Esophagus squamous epithelium (tissue), 5 donors: ENCODE data around the gene MBD4. TPM values are rescaled to one million over a fixed set of nuclear protein-coding genes. Genes with fewer than 3 reads are reported as not detected.
"Not testable (repeated sequence)": the region's sequence is repeated elsewhere in the genome, so short reads cannot be mapped to it uniquely, and the experiment has no call there.

Source experiments
- DNase-seq: peaks from one replicate; lab custom pipeline; 2025; lab: John Stamatoyannopoulos, UW
- H3K27ac ChIP-seq, 4 donors: fragments of 200-600 bp; sonication (generic); one replicate each; pipeline ENCODE4 v1.5.1; 2016 to 2019; ENCODE audit warnings: mild to moderate bottlenecking in 1 of 4
- H3K27me3 ChIP-seq, 4 donors: fragments of 200-600 bp; sonication (generic); 1 replicate in 3 of 4; 2 replicates in 1 of 4; pipeline versions ENCODE4 v1.5.1 to v1.6.0; 2017 to 2021; ENCODE audit warnings: antibody characterized with exemption in 1 of 4
- H3K36me3 ChIP-seq, 3 donors: fragments of 200-600 bp; sonication (generic); one replicate each; pipeline ENCODE4 v1.5.1; 2016 to 2019
- H3K4me1 ChIP-seq, 3 donors: fragments of 200-600 bp; sonication (generic); one replicate each; pipeline ENCODE4 v1.5.1; 2017 to 2019
- H3K4me3 ChIP-seq, 4 donors: fragments of 200-600 bp; sonication (generic); 1 replicate in 3 of 4; 2 replicates in 1 of 4; pipeline ENCODE4 v1.5.1; 2016 to 2019; ENCODE audit warnings: mild to moderate bottlenecking in 2 of 4, moderate library complexity in 1 of 4
- H3K9me3 ChIP-seq, 3 donors: fragments of 200-600 bp; sonication (generic); one replicate each; pipeline ENCODE4 v1.5.1; 2016 to 2019
- POLR2A ChIP-seq, 4 donors: fragments of 450-650 bp; IDR thresholded peaks; one replicate each; pipeline ENCODE4 v1.6.1; 2017; ENCODE audit warnings: antibody characterized with exemption in 4 of 4, mild to moderate bottlenecking in 4 of 4, moderate library complexity in 3 of 4
- WGBS, 2 donors: methylation state at CpG; one replicate each; pipeline ENCODE4 v1.1.5; 2018; 5-methylcytosine and 5-hydroxymethylcytosine counted together
- intact Hi-C: fragments of 100-400 bp; cut with DNase I; formaldehyde crosslinking; loops from one replicate; pipeline ENCODE4 v1.15.0; 2022
- total RNA-seq, 4 donors: library from RNA; depleted of rRNA; stranded (reverse); fragments of >200 nt; gene quantifications; one replicate each; pipeline ENCODE4 v1.1.0, GENCODE V29; 2016
- TF ChIP-seq, protein P1 (sequence below), 6 experiments: fragments of 450-650 bp in 4 of 6; fragments of 200-600 bp in 2 of 6; sonication (generic) in 2 of 6; IDR thresholded peaks; one replicate each; pipeline ENCODE4 v1.5.1; 2016 to 2019; ENCODE audit warnings: antibody characterized with exemption in 6 of 6, mild to moderate bottlenecking in 4 of 6, moderate library complexity in 4 of 6
- donor health status: DM: yes; HTN: yes; CAD: no.

Gene MBD4
- 10 to 100 TPM; 10.9 to 21.5 (median 17.6) TPM for total RNA-seq

DNA sequence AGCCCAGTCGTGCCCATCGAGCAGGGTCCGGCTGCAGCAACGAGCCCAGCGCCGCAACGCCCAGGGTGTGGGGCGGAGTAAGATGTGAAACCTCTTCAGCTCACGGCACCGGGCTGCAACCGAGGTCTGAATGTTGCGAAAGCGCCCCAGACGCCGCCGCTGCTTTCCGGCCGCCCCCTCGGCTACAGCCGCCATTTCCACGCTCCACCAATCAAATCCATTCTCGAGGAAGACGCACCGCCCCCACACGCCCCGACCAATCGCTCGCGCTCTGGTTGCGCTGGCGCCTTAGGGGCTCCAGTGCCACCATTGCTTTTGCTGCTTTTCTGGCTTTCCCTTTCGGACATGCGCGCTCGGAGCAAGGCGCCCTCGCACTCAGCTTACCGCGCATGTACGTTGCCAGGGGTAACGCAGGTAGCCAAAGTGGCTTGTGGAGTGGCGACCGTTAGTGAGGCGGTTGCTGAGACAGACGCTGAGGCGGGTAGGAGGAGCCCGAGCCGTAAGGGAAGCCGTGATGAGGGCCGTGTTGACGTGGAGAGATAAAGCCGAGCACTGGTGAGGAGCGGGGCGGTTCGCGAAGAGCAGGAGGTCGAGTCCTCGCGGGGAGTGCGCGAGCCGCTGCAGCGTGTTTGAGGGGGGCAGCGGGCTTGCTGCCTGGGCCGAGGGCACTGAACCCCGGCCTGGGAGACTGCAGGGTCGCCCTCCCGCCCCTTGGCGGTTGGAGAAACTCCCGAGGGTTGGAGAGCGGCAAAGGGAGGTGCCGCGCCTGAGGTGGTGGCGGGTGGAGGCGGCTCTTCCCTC, at the start of gene MBD4, which contains the start of gene IFT122:
Gene MBD4 (minus strand): TSS at position 132 of the 801 bp plus-strand sequence. CDS start 115 bp downstream, at position 17.
Gene IFT122 (plus strand): TSS at position 408 of the 801 bp plus-strand sequence. CDS start 107 bp downstream, at position 515.
- 0% methylated on average over 15 to 33 of the region's 75 CpGs for WGBS, 2 donors
- Histone ChIP-seq H3K4me3 (peak within 1 kb of the TSS; percentile 64 to 93 (median 84)), H3K9me3 (no peaks in the 10 kb centered on the region), H3K4me1 (peaks cover 0 to 80% (median 41%) of the 10 kb centered on the region in 3 donors), H3K27ac (peak within 1 kb of the TSS; percentile 89 to 99 (median 91)), H3K36me3 (peaks cover 0 to 30% (median 0%) of the 10 kb centered on the region in 3 donors), H3K27me3 (no peaks in the 10 kb centered on the region)
- intact Hi-C loops, result no loop called here
- TF ChIP-seq, protein P1, sequence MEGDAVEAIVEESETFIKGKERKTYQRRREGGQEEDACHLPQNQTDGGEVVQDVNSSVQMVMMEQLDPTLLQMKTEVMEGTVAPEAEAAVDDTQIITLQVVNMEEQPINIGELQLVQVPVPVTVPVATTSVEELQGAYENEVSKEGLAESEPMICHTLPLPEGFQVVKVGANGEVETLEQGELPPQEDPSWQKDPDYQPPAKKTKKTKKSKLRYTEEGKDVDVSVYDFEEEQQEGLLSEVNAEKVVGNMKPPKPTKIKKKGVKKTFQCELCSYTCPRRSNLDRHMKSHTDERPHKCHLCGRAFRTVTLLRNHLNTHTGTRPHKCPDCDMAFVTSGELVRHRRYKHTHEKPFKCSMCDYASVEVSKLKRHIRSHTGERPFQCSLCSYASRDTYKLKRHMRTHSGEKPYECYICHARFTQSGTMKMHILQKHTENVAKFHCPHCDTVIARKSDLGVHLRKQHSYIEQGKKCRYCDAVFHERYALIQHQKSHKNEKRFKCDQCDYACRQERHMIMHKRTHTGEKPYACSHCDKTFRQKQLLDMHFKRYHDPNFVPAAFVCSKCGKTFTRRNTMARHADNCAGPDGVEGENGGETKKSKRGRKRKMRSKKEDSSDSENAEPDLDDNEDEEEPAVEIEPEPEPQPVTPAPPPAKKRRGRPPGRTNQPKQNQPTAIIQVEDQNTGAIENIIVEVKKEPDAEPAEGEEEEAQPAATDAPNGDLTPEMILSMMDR (IDR thresholded peaks at IDR 0.05), result peak in 1 of 6 experiments; percentile 8
- peak in 3 of 4 donors; percentile 77 to 92 (median 89) for TF ChIP-seq POLR2A (IDR thresholded peaks at IDR 0.05)
- DNase-seq, result peak; percentile 96

DNA sequence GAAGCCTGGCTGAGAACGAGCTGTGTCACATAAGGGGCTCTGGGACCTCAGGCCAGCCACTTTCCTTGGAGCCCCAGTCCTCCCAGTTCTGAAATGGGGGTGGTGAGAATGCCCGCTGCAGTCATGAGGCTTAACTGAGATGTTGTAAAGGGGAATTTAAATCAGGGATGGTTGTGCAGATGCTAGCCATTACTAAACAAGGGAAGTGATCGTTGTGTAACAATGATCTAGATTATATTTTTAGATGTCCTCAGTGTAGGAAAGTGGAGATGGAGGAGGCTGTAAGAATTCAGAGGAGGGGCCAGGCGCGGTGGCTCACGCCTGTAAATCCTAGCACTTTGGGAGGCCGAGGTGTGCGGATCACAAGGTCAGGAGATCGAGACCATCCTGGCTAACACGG, 49.5 kb upstream of the MBD4 start:
- intact Hi-C loops, result loop anchor here (10.0 kb wide), 1 partner anchor 116 kb away; the partner anchor contains the start of gene PLXND1
- H3K27me3 ChIP-seq, H3K4me3 ChIP-seq, DNase-seq, H3K9me3 ChIP-seq: not testable (repeated sequence)
- 90 to 92% methylated on average over 10 of the region's 10 CpGs for WGBS, 2 donors
- Histone ChIP-seq H3K27ac (peak overlapping the region in 1 of 4 donors; percentile 74), H3K4me1 (peaks cover 8 to 45% (median 27%) of the 10 kb centered on the region in 3 donors), H3K36me3 (peaks cover 0 to 36% (median 0%) of the 10 kb centered on the region in 3 donors)

DNA sequence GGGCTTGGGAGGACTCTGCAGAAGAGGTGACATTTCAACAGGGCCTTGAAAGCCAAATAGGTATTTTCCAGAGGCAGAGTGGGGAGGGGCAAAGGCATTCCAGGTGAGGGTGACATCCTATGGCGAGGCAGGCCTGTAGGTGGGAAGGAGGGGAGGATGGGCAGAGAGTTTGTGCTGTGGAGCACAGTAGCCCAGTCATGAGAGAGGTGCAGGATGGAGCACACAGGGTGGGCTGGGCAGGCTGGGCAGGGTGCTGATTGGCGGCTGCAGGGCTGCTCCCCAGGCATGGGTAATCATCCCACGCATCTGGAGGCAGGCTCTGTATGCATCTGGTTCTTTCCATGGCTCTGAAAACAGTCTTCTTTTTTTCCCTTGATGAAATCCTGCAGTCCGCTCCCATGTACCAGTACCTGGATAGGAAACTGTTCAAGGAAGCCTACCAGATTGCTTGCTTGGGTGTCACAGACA, 48.2 kb upstream of the MBD4 start:
- Histone ChIP-seq H3K4me1 (peaks cover 8 to 48% (median 27%) of the 10 kb centered on the region in 3 donors), H3K36me3 (peaks cover 0 to 38% (median 0%) of the 10 kb centered on the region in 3 donors), H3K27ac (peak overlapping the region in 2 of 4 donors; percentile 24 to 90)
- WGBS, 2 donors, result 79 to 93% methylated on average over 3 to 4 of the region's 4 CpGs
- intact Hi-C loops, result loop anchor here (10.0 kb wide), 1 partner anchor 117 kb away; the partner anchor contains the start of gene PLXND1
- H3K27me3 ChIP-seq, DNase-seq, H3K9me3 ChIP-seq, H3K4me3 ChIP-seq: not testable (repeated sequence)

DNA sequence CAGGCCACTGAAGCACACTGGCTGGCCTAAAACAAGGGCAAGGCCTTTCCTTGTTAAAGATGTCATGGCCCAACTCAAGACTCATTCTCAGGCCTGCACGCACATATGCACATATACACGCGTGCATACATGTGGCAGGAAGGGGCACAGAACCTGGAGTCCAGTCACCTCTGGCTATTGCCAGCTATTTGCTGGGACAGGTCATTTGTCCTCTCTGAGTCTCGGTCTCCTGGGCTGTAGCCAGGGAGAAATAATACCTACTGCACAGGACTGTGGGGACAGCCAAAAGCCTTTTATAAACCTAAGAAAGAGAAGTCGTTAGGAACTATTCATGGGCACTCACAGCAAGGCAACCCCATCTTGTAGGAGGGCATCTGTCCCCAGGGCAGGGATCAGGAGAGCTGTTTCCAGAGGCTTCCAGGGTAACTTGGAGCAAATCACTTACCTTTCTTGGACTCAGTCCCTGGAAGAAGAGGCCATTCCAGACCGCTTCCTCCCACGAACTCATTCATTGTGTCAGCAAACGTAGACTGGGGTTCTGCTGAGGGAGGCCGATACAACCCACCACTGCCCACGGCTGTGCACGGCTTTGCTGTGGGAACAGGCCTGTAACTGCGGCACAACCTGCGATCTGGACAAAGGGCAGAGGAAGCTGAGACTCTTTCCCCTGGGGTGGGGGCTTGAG, 47.6 kb upstream of the MBD4 start:
- Histone ChIP-seq H3K27me3 (no peaks in the 10 kb centered on the region), H3K9me3 (no peaks in the 10 kb centered on the region), H3K4me1 (peaks cover 8 to 53% (median 31%) of the 10 kb centered on the region in 3 donors), H3K36me3 (peaks cover 0 to 36% (median 0%) of the 10 kb centered on the region in 3 donors), H3K4me3 (no peak overlapping the region), H3K27ac (peak overlapping the region in 3 of 4 donors; percentile 75 to 90 (median 79))
- intact Hi-C loops, result loop anchor here (10.0 kb wide), 1 partner anchor 117 kb away; the partner anchor contains the start of gene PLXND1
- DNase-seq, result no peak
- WGBS, 2 donors, result 90 to 92% methylated on average over 3 to 8 of the region's 13 CpGs
- TF ChIP-seq, protein P1 (IDR thresholded peaks at IDR 0.05), result no peak
- no peak for TF ChIP-seq POLR2A (IDR thresholded peaks at IDR 0.05)

DNA sequence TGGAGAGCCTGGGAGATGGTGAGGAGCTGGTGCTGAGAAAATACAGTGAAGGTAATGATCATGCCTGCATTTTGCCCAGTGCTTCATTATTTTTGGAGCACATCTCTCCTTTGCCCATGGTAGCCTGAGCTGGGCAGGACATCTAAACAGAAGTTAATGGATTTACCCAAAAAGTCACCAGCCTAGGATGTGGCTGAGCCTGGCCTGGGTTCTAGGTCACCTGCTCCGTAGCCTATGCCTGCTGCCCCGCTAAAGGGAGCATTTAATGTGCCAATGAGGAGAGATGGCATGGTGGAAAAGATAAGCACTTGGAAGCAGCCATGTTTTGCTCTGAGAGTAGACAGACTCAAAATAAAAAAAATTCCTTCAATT, 46.9 kb upstream of the MBD4 start:
- no peak overlapping the region for H3K4me3 ChIP-seq
- peaks cover 8 to 60% (median 36%) of the 10 kb centered on the region in 3 donors for H3K4me1 ChIP-seq
- peaks cover 0 to 29% (median 0%) of the 10 kb centered on the region in 3 donors for H3K36me3 ChIP-seq
- intact Hi-C loops, result loop anchor here (10.0 kb wide), 1 partner anchor 118 kb away; the partner anchor contains the start of gene PLXND1
- no peaks in the 10 kb centered on the region for H3K9me3 ChIP-seq
- peak overlapping the region; percentile 55 to 90 (median 77) for H3K27ac ChIP-seq
- 94% methylated on average over 2 of the region's 2 CpGs; no CpG with 5 or more reads in 1 of the 2 donors for WGBS, 2 donors
- no peaks in the 10 kb centered on the region for H3K27me3 ChIP-seq
- DNase-seq, result no peak
- no peak for TF ChIP-seq POLR2A (IDR thresholded peaks at IDR 0.05)
- TF ChIP-seq, protein P1 (IDR thresholded peaks at IDR 0.05), result no peak
